NT2/D1 (cell line): ENCODE measurements around the gene MYO3B.

Experiments
- DNase-seq: peaks from one replicate; pipeline ENCODE4 v3.0.0-alpha.2; 2011; ENCODE audit warnings: low read depth, low spot score
- H3K27me3 ChIP-seq: 2 replicates; pipeline ENCODE4 v1.6.0; 2011; ENCODE audit warnings: mild to moderate bottlenecking; ENCODE audit not compliant: insufficient read length, insufficient read depth
- H3K36me3 ChIP-seq: 2 replicates; pipeline ENCODE4 v1.6.1; 2011; ENCODE audit warnings: mild to moderate bottlenecking, low read length, mixed read lengths; ENCODE audit not compliant: insufficient read depth, insufficient read length
- H3K4me1 ChIP-seq: 2 replicates; pipeline ENCODE4 v1.5.1; 2011; ENCODE audit not compliant: insufficient read depth, insufficient read length
- H3K4me3 ChIP-seq: 2 replicates; pipeline ENCODE4 v1.5.1; 2011; ENCODE audit warnings: low read depth; ENCODE audit not compliant: insufficient read length
- H3K9ac ChIP-seq: 2 replicates; pipeline ENCODE4 v1.6.0; 2011; ENCODE audit warnings: low read depth; ENCODE audit not compliant: insufficient read length
- H3K9me3 ChIP-seq: 2 replicates; pipeline ENCODE4 v1.5.1; 2011; ENCODE audit warnings: mild to moderate bottlenecking, low read length; ENCODE audit not compliant: insufficient read depth
- SUZ12 ChIP-seq: IDR thresholded peaks from 2 replicates; pipeline ENCODE4 v1.6.1; 2011; ENCODE audit not compliant: insufficient read length, insufficient read depth; ENCODE audit errors: extremely low read depth
- YY1 ChIP-seq: IDR thresholded peaks from 2 replicates; pipeline ENCODE4 v1.6.1; 2011; ENCODE audit not compliant: insufficient read length, insufficient read depth
- ZNF274 ChIP-seq: IDR thresholded peaks from 2 replicates; pipeline ENCODE4 v1.6.1; 2011; ENCODE audit warnings: mild to moderate bottlenecking, low read depth, low read length

MYO3B gene

GRCh38 chr2:170152421-170152820 lies 25.5 kb upstream of the MYO3B start:
- Histone ChIP-seq H3K36me3 (no peaks in the 10 kb centered on the region), H3K9me3 (peaks cover 13% of the 10 kb centered on the region), H3K4me1 (no peaks in the 10 kb centered on the region), H3K4me3 (no peak overlapping the region), H3K27me3 (no peaks in the 10 kb centered on the region), H3K9ac (no peak overlapping the region)
- no peak for DNase-seq
- no peak for TF ChIP-seq SUZ12
- TF ChIP-seq YY1, result no peak
- TF ChIP-seq ZNF274, result no peak

GRCh38 chr2:170155022-170155722 lies 22.8 kb upstream of the MYO3B start:
- Histone ChIP-seq H3K9me3 (peaks cover 10% of the 10 kb centered on the region), H3K9ac (no peak overlapping the region), H3K36me3 (no peaks in the 10 kb centered on the region), H3K4me3 (no peak overlapping the region), H3K4me1 (no peaks in the 10 kb centered on the region), H3K27me3 (no peaks in the 10 kb centered on the region)
- peak; percentile 54 for DNase-seq
- TF ChIP-seq YY1 (no peak), ZNF274 (no peak), SUZ12 (no peak)

DNA sequence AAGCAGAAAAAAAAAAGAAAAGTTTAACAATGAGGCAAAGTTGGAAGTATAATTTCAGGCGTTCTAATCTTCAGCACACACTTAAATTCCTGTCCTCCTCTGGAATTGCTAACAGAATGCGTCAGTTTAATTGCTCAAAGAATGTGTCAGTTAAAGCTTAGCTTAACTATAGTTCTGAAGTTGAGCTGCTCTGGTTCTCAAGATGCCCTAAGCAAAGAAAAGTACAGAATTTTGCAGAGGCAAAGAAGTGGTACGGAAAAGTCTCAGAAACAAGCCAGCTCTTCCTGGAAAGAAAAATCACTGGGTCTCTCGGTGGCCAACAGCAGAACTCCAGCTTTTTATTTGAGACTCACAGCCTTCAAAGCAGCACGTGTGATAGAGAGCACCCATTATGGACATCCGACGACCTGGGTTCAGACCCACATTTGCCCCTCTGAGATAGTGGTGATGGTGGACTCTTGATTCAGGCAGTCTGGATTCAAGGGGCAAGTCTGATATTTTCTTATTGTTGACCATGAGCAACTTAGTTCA lies 22.2 kb upstream of the MYO3B start:
- Histone ChIP-seq H3K36me3 (no peaks in the 10 kb centered on the region), H3K4me3 (no peak overlapping the region), H3K4me1 (no peaks in the 10 kb centered on the region), H3K9ac (no peak overlapping the region), H3K9me3 (peaks cover 10% of the 10 kb centered on the region), H3K27me3 (no peaks in the 10 kb centered on the region)
- no peak for DNase-seq
- no peak for TF ChIP-seq SUZ12

DNA sequence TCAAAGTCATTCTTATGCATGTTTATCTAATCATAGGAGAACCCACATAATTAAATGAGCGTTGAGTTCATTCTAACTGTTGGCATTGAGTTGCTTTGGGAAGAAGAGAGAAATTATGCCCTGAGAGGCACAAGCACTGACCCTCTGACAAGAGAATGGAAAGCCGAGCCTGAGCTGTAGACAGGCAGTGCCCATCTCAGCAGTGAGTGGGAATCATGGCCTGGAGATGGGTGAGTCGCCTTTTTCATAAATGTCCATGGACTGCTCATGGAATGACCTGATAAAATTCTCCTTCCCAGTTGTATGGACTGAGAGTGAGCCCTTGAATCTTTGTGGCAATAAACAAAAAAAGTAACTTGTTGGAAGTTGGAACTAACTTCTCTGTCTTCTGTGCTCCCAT lies 21.4 kb upstream of the MYO3B start:
- TF ChIP-seq YY1 (no peak), SUZ12 (no peak), ZNF274 (no peak)
- H3K4me3 ChIP-seq, result no peak overlapping the region
- H3K9me3 ChIP-seq, result peaks cover 10% of the 10 kb centered on the region
- no peaks in the 10 kb centered on the region for H3K4me1 ChIP-seq
- no peak for DNase-seq
- H3K36me3 ChIP-seq, result no peaks in the 10 kb centered on the region
- H3K27me3 ChIP-seq, result no peaks in the 10 kb centered on the region
- H3K9ac ChIP-seq, result no peak overlapping the region

- Histone ChIP-seq H3K9ac (no peak overlapping the region), H3K4me1 (no peaks in the 10 kb centered on the region), H3K9me3 (peaks cover 10% of the 10 kb centered on the region), H3K4me3 (no peak overlapping the region), H3K27me3 (no peaks in the 10 kb centered on the region), H3K36me3 (no peaks in the 10 kb centered on the region)
- no peak for DNase-seq
- no peak for TF ChIP-seq SUZ12
- no peak for TF ChIP-seq ZNF274
- TF ChIP-seq YY1, result no peak
Observed at GRCh38 chr2:170157025-170157684, 20.8 kb upstream of the MYO3B start.

- H3K9me3 ChIP-seq, result no peaks in the 10 kb centered on the region
- H3K4me3 ChIP-seq, result no peak overlapping the region
- H3K4me1 ChIP-seq, result no peaks in the 10 kb centered on the region
- H3K36me3 ChIP-seq, result no peaks in the 10 kb centered on the region
- TF ChIP-seq ZNF274 (no peak), YY1 (no peak), SUZ12 (no peak)
- no peak overlapping the region for H3K9ac ChIP-seq
- DNase-seq, result no peak
- H3K27me3 ChIP-seq, result no peaks in the 10 kb centered on the region
Observed at GRCh38 chr2:170159060-170159459, 18.9 kb upstream of the MYO3B start.

DNA sequence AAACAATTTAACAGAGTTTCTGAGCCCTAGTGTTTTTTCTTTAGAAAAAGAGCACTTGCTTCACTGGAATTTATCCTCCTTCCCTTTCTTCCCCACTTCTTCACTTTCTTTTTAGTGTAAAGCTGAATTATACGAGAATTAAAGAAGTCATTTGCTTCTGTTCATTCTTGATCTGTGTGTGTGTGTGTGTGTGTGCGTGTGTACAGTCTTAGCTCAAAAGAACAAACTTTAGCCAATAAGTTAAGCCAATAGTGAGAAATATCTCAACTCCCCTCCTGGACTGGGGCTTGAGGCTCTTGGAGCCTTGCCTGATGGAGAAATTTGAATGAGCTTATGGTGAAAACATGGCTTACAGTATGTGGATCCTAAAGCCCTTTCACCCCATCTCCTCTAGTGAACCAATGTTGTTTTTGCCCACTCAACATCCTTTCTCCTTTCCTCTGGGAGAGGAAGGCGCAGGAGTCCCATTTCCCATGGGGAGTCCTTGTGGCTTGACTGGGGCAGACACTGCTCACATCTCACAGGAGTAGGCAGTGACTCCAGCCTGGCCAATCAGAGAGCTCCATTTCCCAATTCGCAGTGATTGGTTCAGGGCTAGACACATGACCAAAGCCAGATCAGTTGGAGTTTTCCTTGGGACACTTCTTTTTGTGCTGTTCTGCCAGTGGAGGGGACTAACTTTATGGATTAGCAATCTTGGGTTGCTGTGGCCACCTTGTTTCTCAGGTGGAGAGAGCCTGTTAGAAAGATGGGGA lies 16.3 kb upstream of the MYO3B start:
- Histone ChIP-seq H3K4me1 (no peaks in the 10 kb centered on the region), H3K27me3 (no peaks in the 10 kb centered on the region), H3K9me3 (no peaks in the 10 kb centered on the region), H3K4me3 (no peak overlapping the region), H3K9ac (no peak overlapping the region), H3K36me3 (no peaks in the 10 kb centered on the region)
- TF ChIP-seq SUZ12 (no peak), ZNF274 (no peak)
- no peak for DNase-seq
